ENCODE measurements around the gene RAI14.
A peak's percentile ranks its signal among the peaks of the same experiment; 100 is the strongest.

The RAI14 gene

DNA sequence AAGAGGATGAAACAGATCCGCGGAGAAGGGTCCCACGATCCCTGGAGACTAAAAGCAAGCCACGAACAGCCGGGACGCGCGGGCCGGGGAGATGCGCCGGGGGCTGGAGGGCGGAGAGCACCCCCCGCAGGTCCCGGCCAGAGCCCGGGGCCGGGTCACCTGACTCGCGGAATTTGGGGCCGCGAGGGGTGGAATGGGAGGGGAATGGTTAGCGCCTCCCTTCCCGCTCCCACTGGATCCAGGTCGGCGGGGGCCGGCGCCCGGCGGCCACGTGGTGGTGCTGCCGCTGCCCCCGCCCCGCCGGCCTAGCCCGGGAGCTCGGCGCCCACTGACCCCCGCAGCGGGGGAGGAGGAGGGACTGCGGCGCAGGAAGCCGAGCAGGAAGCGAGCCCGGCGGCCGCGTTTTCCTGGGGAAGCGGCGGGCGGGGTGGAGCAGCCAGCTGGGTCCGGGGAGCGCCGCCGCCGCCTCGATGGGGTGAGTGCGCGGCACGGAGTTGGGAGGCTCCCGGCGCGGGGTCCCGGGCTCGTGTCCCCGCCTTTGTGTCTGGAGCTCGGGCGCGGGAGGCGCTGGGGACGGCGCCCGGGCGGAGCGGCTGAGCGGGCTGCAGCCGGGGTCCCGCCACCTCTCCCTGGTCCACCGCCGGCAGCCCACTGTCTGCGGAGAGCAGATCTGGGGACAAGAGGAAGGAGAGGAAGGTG, at the start of gene RAI14:
TSS of gene RAI14 (plus strand) at position 328 of the 699 bp plus-strand sequence. CDS start 30,592 bp downstream, outside the sequence.
- DNase-seq = peak; percentile 75
- TF ChIP-seq, protein P1, sequence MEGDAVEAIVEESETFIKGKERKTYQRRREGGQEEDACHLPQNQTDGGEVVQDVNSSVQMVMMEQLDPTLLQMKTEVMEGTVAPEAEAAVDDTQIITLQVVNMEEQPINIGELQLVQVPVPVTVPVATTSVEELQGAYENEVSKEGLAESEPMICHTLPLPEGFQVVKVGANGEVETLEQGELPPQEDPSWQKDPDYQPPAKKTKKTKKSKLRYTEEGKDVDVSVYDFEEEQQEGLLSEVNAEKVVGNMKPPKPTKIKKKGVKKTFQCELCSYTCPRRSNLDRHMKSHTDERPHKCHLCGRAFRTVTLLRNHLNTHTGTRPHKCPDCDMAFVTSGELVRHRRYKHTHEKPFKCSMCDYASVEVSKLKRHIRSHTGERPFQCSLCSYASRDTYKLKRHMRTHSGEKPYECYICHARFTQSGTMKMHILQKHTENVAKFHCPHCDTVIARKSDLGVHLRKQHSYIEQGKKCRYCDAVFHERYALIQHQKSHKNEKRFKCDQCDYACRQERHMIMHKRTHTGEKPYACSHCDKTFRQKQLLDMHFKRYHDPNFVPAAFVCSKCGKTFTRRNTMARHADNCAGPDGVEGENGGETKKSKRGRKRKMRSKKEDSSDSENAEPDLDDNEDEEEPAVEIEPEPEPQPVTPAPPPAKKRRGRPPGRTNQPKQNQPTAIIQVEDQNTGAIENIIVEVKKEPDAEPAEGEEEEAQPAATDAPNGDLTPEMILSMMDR (IDR thresholded peaks at IDR 0.05; ENCODE audit: low read depth, low read length, missing control alignments) = no peak
- in situ Hi-C loops (cut with HindIII; ENCODE audit: low pct_ligation_motif_present, low sequenced_read_pairs) = no loop called here
- peaks cover 6% of the 10 kb centered on the region for H3K36me3 ChIP-seq (replicated peaks)
- peak within 1 kb of the TSS; percentile 99 for H3K27ac ChIP-seq
- no peaks in the 10 kb centered on the region for H3K27me3 ChIP-seq (replicated peaks)
- peak within 1 kb of the TSS; percentile 78 for H3K4me3 ChIP-seq (ENCODE audit: low read depth, low read length)

- Histone ChIP-seq H3K27me3 (replicated peaks) (no peaks in the 10 kb centered on the region), H3K36me3 (replicated peaks) (no peaks in the 10 kb centered on the region), H3K27ac (peak overlapping the region; percentile 96), H3K4me3 (ENCODE audit: low read depth, low read length) (no peak overlapping the region)
- TF ChIP-seq, protein P1 (IDR thresholded peaks at IDR 0.05; ENCODE audit: low read depth, low read length, missing control alignments) = no peak
- DNase-seq = no peak
- in situ Hi-C loops (cut with HindIII; ENCODE audit: low pct_ligation_motif_present, low sequenced_read_pairs) = no loop called here
Observed at GRCh38 chr5:34608368-34608767, 47.8 kb upstream of the RAI14 start.

DNA sequence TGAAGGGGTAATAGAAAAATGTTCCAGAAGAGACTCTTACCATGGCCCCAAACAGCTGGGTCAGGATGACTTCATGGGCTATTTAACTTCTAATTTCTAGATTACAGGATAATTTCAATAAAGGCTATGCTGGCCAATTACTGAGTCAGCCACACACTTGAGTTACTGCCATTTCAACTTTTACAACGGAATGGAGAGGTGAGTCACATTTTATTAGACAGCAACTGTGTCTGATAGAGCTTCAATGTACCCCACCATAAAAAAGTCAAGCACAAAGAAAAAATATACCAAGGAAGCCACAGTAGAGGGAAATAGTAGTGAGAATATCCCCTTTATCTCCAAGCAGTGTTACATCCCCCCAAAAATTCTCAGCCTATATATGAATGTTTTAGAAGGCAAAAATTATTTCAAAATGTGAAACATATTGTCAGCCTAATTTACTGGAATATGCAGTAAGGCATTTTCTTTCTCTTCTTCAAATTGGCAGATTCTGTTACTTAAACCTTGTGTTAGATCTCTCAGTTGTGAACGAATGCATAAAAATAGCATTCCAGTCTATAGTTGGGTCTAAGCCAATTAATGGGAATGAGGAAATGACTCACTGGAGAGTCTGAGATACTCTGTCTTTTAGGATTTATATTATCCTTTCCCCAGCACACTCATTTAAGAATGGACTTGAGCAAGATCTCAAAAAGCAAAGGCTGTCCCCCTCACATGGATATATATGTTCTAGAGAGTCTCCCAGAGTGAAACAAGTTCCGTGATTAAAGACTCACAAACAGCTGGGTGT, 47.1 kb upstream of the RAI14 start:
- no peaks in the 10 kb centered on the region for H3K27me3 ChIP-seq (replicated peaks)
- peak overlapping the region; percentile 96 for H3K27ac ChIP-seq
- DNase-seq = peak; percentile 80
- no peak overlapping the region for H3K4me3 ChIP-seq (ENCODE audit: low read depth, low read length)
- in situ Hi-C loops (cut with HindIII; ENCODE audit: low pct_ligation_motif_present, low sequenced_read_pairs) = no loop called here
- H3K36me3 ChIP-seq (replicated peaks) = no peaks in the 10 kb centered on the region
- TF ChIP-seq, protein P1 (IDR thresholded peaks at IDR 0.05; ENCODE audit: low read depth, low read length, missing control alignments) = no peak

GRCh38 chr5:34609951-34610441, 46.1 kb upstream of the RAI14 start:
- TF ChIP-seq, protein P1 (IDR thresholded peaks at IDR 0.05; ENCODE audit: low read depth, low read length, missing control alignments) = no peak
- in situ Hi-C loops (cut with HindIII; ENCODE audit: low pct_ligation_motif_present, low sequenced_read_pairs) = no loop called here
- DNase-seq = no peak
- no peaks in the 10 kb centered on the region for H3K27me3 ChIP-seq (replicated peaks)
- H3K4me3 ChIP-seq (ENCODE audit: low read depth, low read length) = no peak overlapping the region
- peak overlapping the region; percentile 96 for H3K27ac ChIP-seq
- H3K36me3 ChIP-seq (replicated peaks) = no peaks in the 10 kb centered on the region

GRCh38 chr5:34610546-34610945, 45.6 kb upstream of the RAI14 start:
- no peak for DNase-seq
- Histone ChIP-seq H3K27ac (peak overlapping the region; percentile 96), H3K36me3 (replicated peaks) (no peaks in the 10 kb centered on the region), H3K27me3 (replicated peaks) (no peaks in the 10 kb centered on the region), H3K4me3 (ENCODE audit: low read depth, low read length) (no peak overlapping the region)
- in situ Hi-C loops (cut with HindIII; ENCODE audit: low pct_ligation_motif_present, low sequenced_read_pairs) = no loop called here
- TF ChIP-seq, protein P1 (IDR thresholded peaks at IDR 0.05; ENCODE audit: low read depth, low read length, missing control alignments) = no peak
